Brain microvascular endothelial cell (primary cell): ENCODE data around the gene PRDM16.

ENCODE experiments used
- DNase-seq: peaks from one replicate; pipeline ENCODE4 v3.0.0-alpha.2; 2020
- H3K27ac ChIP-seq: fragments of 250-450 bp; sonication (Bioruptor Pico); 2 replicates; pipeline ENCODE4 v1.5.1; 2020; ENCODE audit warnings: mild to moderate bottlenecking, moderate library complexity
- H3K27me3 ChIP-seq: fragments of 250-450 bp; sonication (Bioruptor Pico); replicated peaks from 2 replicates; pipeline ENCODE4 v1.5.1; 2020; ENCODE audit warnings: mild to moderate bottlenecking
- H3K36me3 ChIP-seq: fragments of 250-450 bp; sonication (Bioruptor Pico); replicated peaks from 2 replicates; pipeline ENCODE4 v1.5.1; 2020; ENCODE audit warnings: mild to moderate bottlenecking
- H3K4me3 ChIP-seq: 2 replicates; pipeline ENCODE4 v1.5.1; 2011; ENCODE audit warnings: low read depth, mild to moderate bottlenecking, control low read depth, low read length, moderate library complexity
- in situ Hi-C: cut with HindIII; loops from 2 replicates; pipeline ENCODE4 v1.10.0; 2017; ENCODE audit warnings: low sequenced_read_pairs, low pct_ligation_motif_present
- TF ChIP-seq, protein P1 (sequence below): IDR thresholded peaks from 2 replicates; pipeline ENCODE4 v1.5.1; 2011; ENCODE audit warnings: low read depth, mild to moderate bottlenecking, moderate library complexity, low read length, control low read depth, inconsistent platforms; ENCODE audit errors: missing control alignments

PRDM16 gene

DNA sequence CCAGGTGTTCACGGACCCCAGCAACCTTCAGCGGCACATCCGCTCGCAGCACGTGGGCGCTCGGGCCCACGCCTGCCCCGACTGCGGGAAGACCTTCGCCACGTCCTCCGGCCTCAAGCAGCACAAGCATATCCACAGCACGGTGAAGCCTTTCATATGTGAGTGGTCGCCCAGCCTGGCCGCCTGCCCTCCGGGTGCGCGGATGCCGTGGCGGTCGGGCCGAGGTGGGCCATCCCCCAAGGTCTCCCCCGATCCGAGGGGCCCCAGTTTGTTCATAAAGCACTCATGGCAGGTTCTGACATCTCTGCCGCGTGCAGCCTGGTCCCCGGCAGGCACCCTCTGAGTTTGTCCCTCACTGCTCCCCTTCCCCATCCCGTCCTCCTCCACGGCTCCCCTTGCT lies 336.5 kb downstream of the PRDM16 start:
- no peak overlapping the region for H3K27ac ChIP-seq
- H3K36me3 ChIP-seq, result no peaks in the 10 kb centered on the region
- TF ChIP-seq, protein P1, sequence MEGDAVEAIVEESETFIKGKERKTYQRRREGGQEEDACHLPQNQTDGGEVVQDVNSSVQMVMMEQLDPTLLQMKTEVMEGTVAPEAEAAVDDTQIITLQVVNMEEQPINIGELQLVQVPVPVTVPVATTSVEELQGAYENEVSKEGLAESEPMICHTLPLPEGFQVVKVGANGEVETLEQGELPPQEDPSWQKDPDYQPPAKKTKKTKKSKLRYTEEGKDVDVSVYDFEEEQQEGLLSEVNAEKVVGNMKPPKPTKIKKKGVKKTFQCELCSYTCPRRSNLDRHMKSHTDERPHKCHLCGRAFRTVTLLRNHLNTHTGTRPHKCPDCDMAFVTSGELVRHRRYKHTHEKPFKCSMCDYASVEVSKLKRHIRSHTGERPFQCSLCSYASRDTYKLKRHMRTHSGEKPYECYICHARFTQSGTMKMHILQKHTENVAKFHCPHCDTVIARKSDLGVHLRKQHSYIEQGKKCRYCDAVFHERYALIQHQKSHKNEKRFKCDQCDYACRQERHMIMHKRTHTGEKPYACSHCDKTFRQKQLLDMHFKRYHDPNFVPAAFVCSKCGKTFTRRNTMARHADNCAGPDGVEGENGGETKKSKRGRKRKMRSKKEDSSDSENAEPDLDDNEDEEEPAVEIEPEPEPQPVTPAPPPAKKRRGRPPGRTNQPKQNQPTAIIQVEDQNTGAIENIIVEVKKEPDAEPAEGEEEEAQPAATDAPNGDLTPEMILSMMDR, result no peak
- in situ Hi-C loops, result loop anchor here (25.0 kb wide), 1 partner anchor 343 kb away; the partner anchor contains the start of gene PRDM16
- no peak overlapping the region for H3K4me3 ChIP-seq
- H3K27me3 ChIP-seq, result no peaks in the 10 kb centered on the region
- no peak for DNase-seq

DNA sequence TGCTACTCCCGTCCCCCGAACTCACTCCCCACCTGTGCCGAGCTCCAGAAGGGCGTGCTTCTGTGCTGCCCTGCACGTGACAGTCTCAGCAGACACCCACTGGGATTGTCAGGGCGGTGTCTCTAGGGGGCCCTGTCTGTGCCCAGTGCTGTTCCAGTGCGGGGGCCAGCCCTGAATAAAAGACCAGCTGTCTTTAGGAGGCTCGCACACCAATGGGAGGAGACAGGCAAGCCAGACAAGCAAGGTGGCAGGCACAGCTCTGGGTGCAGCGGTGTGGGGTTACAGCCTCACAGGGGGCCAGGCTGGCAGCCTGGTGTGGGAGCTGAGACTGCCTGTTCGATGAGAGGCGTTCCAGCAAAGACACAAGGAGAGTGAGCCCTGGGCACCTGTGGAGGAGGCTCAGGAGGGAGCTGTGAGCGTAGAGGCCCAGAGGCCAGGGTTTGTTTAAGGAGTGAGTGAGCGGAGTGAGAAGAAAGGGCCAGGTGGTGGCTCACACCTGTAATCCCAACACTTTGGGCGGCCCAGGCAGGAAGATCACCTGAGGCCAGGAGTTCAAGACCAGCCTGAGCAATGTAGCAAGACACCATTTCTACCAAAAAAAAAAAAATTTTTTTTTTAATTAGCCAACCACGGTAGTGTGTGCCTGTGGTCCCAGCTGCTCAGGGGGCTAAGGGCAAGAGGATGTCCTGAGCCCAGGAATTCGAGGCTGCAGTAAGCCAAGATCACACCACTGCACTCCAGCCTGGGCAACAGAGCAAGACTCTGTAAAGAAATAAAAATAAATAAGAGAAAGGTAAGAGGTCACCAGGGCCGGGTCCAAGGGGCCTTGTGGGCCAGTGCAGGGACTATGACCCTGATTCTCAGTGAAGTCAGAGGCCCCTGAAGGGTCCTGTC lies 337.2 kb downstream of the PRDM16 start:
- Histone ChIP-seq H3K36me3 (no peaks in the 10 kb centered on the region), H3K27ac (no peak overlapping the region), H3K27me3 (no peaks in the 10 kb centered on the region), H3K4me3 (no peak overlapping the region)
- in situ Hi-C loops, result loop anchor here (25.0 kb wide), 1 partner anchor 344 kb away; the partner anchor contains the start of gene PRDM16
- no peak for DNase-seq
- TF ChIP-seq, protein P1, result no peak

DNA sequence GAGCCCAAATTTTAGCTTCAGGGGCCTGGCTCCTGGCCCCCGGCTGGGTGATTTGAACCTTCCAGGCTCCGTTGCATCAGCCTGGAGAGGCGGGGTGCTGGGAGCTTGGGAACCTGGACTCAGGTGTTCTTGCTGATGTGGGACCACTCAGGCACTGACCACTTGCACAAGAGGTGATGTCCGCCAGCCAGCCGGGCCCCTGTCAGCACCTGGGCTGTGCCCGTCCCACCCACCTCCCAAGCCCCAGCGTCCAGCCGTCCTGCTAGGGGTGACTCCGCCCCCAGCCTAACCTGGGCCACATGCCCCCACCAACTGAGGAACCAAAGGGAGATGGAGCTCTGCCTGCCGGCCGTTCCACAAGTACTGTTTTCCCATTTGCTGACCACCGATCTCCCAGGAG lies 338.0 kb downstream of the PRDM16 start:
- Histone ChIP-seq H3K27ac (no peak overlapping the region), H3K27me3 (no peaks in the 10 kb centered on the region), H3K36me3 (no peaks in the 10 kb centered on the region), H3K4me3 (no peak overlapping the region)
- in situ Hi-C loops, result loop anchor here (25.0 kb wide), 1 partner anchor 345 kb away; the partner anchor contains the start of gene PRDM16
- TF ChIP-seq, protein P1, result no peak
- no peak for DNase-seq

DNA sequence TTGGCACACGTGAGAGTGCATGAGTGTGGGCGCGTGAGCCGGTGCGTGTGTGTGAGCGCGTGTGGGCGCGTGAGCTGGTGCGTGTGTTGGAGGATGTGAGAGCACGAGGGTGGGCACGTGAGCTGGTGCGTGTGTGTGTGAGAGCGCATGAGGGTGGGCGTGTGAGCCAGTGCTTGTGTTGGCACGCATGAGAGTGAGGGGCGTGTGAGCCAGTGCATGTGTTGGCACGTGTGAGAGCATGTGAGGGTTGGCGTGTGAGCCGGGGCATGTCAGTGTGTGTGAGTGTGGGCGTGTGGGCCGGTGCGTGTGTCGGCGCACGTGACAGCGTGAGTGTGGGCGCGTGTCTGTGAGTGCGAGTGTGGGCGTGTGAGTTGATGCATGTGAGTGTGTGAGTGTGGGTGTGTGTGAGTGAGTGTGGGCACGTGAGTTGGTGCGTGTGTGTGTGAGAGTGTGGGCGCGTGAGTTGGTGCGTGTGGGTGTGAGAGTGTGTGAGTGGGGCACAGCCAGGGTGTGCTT lies 339.8 kb downstream of the PRDM16 start:
- no peak for DNase-seq
- Histone ChIP-seq H3K36me3 (no peaks in the 10 kb centered on the region), H3K27ac (no peak overlapping the region), H3K4me3 (no peak overlapping the region), H3K27me3 (no peaks in the 10 kb centered on the region)
- in situ Hi-C loops, result loop anchor here (25.0 kb wide), 1 partner anchor 347 kb away; the partner anchor contains the start of gene PRDM16
- TF ChIP-seq, protein P1, result no peak

DNA sequence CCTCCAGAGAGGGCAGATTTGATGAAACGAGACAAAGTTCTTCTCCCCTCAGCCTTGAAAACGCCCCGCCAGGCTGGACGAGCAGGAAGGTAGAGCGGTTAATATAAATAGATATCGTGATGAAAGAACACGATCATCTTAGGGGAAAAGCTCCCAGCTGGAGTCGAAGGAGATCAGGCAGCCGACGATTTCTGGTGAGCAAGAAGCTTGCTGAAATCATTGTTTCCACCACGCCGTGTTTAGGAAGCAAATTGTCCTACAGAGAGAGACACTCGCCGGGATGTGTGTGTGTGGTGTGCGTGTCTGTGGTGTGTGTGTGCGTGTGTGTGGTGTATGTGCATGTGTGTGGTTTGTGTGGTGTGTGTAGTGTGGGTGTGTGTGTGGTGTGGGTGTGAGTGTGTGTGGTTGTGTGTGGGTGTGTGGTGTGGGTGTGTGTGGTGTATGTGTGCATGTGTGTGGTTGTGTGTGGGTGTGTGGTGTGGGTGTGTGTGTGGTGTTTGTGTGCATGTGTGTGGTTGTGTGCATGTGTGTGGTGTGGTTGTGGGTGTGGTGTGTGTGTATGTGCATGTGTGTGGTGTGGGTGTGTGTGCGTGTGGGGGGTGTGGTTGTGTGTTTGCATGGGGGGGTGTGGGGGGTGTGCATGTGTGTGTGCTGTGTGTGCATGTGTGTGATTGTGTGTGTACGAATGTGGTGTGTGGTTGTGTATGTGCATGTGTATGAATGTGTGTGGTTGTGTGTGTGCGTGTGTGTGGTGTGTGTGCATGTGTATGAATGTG lies 340.6 kb downstream of the PRDM16 start:
- no peak for DNase-seq
- in situ Hi-C loops, result loop anchor here (25.0 kb wide), 1 partner anchor 347 kb away; the partner anchor contains the start of gene PRDM16
- no peak overlapping the region for H3K27ac ChIP-seq
- H3K27me3 ChIP-seq, result no peaks in the 10 kb centered on the region
- H3K36me3 ChIP-seq, result no peaks in the 10 kb centered on the region
- no peak overlapping the region for H3K4me3 ChIP-seq
- TF ChIP-seq, protein P1, result no peak
